ENCODE measurements around the gene INTS11.

INTS11 gene

GRCh38 chr1:1342584-1343115 is 18.2 kb upstream of the INTS11 start:
- DNase-seq: no peak

GRCh38 chr1:1342061-1342562 is 17.7 kb upstream of the INTS11 start:
- DNase-seq: no peak

DNA sequence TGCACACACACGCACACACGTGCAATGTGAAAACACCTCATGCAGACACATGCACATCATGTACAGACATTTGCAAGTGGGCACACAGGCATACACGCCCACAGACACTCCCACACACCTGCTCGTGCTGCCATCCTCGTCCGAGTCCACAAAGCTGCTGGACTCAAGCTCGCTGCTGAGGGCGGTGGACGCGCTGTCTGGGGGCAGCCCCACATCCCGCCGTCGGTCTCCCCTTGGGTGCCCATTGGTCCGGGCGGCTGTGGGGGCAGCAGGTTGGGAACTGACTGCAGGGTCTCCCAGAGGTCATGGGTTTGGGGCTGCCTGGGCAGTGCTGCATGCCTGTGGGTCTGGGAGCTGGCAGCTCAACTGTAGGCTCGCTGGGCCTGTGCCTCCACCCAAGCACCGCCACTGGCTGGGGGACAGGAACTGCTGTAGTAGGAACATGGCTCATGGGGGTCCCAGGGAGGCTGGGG is 17.1 kb upstream of the INTS11 start:
- no peak for DNase-seq

- no peak for DNase-seq
Measured at GRCh38 chr1:1340791-1341548, 16.5 kb upstream of the INTS11 start.

DNA sequence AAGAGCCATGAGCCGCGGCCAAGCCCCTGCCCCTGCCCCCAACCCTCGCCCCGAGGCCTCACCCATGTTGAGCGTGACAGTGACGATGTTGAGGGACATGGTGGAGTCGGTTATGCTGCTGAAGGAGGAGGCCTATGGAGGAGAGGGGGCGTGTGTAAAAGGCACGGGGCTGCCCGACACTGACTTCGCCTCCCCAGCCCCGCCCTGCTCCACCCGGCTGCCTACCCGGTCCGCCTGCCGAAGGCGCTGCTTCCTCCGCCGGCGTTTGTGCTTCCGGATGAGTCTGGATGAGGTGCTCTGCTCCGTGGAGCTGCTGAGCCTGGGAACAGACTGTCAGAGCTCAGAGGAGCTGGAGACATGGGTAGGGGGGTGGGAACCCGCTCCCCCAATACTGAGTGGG is 15.7 kb upstream of the INTS11 start:
- DNase-seq: no peak

GRCh38 chr1:1338278-1338677 is 13.8 kb upstream of the INTS11 start:
- no peak for DNase-seq

GRCh38 chr1:1337793-1338147 is 13.3 kb upstream of the INTS11 start:
- peak; percentile 30 for DNase-seq

- no peak for DNase-seq
Measured at GRCh38 chr1:1336931-1337792, 12.7 kb upstream of the INTS11 start.

GRCh38 chr1:1336446-1336845 is 12.0 kb upstream of the INTS11 start:
- DNase-seq: no peak

DNA sequence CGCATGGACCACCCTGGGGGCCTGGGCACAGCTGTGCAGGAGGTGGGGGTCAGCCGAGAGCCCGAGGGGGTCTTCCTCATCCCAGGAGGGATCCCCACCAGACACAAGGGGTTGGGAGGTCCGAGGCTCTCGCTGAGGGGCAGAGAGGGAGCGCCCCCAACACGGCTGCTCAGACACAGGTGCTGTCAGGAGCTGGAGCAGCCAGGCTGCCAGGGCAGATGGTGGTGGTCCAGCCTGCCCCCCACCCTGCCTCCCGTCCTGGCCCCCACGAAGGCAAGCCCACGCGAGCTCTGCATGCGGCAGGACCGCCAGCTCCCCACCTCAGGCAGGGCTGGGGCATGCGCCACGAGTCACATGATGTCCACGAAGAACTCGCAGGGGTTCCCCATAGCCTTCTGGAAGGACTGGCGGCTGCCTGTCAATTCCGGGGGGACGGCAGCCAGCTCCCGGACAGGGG is 11.4 kb upstream of the INTS11 start:
- no peak for DNase-seq

DNA sequence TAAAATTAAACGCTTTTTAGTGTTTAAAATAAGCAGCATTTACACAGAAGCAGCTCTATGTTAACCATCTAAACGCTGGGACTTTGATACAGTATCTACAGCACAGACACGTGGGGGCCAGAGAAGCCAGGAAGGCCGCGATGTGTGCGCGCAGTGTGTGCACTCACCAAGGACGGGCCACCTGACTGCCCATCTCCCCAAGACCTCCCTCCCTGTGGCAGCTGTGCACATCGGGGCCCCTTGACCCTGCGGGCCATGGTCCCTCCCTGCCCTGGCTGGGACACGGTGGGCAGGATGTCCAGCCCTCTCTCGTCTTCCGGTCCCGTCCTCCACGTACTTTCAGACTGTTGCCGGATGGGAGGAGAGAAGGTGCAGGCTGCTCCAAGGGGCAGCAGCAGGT is 10.8 kb upstream of the INTS11 start:
- DNase-seq: no peak

DNA sequence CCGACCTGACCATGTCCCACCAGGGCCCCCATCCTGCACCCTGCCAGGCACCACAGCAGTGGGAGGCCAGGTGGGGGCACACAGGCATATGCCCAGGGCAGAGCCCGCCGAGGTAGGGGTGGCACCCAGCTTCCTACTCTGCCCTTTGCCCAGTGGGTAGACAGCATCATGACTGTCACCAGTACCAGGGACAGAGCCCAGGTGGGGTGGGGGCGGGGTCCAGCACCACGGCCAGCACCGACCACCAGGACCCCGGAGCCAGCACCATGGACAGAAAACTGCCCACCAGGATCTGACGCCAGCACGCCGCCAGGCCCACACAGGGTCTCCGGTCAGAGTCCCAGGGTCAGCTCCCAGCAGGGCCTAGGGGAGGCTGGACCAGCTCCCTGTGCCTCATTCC is 10.4 kb upstream of the INTS11 start:
- no peak for DNase-seq

- no peak for DNase-seq
Measured at GRCh38 chr1:1333551-1334241, 9.2 kb upstream of the INTS11 start.

DNA sequence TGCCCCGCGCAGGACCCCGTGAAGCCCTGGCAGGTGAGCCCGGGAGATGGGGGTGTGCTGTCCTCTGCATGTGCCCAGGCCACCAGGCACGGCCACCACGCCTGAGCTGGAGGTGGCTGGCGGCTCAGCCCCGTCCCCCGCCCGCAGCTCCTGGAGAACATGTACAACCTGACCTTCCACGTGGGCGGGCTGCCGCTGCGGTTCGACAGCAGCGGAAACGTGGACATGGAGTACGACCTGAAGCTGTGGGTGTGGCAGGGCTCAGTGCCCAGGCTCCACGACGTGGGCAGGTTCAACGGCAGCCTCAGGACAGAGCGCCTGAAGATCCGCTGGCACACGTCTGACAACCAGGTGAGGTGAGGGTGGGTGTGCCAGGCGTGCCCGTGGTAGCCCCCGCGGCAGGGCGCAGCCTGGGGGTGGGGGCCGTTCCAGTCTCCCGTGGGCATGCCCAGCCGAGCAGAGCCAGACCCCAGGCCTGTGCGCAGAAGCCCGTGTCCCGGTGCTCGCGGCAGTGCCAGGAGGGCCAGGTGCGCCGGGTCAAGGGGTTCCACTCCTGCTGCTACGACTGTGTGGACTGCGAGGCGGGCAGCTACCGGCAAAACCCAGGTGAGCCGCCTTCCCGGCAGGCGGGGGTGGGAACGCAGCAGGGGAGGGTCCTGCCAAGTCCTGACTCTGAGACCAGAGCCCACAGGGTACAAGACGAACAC is 8.5 kb upstream of the INTS11 start:
- DNase-seq: no peak

DNA sequence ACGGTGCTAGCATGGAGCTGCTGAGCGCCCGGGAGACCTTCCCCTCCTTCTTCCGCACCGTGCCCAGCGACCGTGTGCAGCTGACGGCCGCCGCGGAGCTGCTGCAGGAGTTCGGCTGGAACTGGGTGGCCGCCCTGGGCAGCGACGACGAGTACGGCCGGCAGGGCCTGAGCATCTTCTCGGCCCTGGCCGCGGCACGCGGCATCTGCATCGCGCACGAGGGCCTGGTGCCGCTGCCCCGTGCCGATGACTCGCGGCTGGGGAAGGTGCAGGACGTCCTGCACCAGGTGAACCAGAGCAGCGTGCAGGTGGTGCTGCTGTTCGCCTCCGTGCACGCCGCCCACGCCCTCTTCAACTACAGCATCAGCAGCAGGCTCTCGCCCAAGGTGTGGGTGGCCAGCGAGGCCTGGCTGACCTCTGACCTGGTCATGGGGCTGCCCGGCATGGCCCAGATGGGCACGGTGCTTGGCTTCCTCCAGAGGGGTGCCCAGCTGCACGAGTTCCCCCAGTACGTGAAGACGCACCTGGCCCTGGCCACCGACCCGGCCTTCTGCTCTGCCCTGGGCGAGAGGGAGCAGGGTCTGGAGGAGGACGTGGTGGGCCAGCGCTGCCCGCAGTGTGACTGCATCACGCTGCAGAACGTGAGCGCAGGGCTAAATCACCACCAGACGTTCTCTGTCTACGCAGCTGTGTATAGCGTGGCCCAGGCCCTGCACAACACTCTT is 7.7 kb upstream of the INTS11 start:
- DNase-seq: no peak

- DNase-seq: no peak
Measured at GRCh38 chr1:1331068-1331965, 6.9 kb upstream of the INTS11 start, which contains the start of gene TAS1R3. TSS of gene TAS1R3 (plus strand) at chr1:1331280. CDS start at chr1:1331346, 66 bp downstream.

GRCh38 chr1:1330366-1331067 is 6.1 kb upstream of the INTS11 start:
- DNase-seq: no peak

DNA sequence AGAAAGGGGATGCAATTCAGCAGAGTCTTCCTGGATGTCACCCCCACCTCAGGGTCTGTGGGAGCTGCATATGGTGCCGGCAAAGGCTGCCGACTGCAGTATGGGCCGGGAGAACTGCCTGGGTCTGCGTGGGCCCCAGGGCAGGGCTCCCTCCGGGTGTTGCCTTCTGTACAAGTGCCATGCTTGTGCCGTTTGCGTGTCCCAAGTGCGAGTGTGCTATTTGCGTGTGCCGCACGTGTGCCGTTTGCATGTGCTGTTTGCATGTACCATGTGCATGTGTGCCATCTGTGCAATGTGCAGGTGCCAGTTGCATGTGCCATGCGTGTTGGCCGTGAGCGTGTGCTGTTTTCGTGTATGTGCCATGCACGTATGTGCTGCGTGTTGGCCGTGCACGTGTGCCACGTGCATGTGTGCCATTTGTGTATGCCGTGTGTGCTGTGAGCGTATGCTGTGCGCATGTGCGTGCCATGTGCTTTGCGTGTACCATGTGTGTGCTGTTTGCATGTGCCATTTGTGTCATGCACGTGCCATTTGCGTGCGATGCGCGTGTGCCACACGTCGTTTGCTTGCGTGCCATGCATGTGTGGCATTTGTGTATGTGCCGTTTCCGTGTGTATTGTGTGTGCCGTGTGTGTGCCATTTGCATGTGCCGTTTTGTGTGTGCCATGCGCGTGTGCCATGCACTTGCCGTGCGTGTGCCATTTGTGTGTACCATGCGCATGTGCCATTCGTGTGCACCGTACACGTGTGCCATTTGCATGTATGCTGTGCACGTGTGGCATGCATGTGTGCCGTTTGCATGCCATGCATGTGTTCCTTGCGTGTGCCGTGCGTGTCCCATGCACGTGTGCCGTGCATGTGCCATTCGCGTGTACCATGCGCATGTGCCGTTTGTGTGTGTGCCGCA is 5.1 kb upstream of the INTS11 start:
- no peak for DNase-seq

GRCh38 chr1:1328254-1328653 is 3.8 kb upstream of the INTS11 start:
- DNase-seq: no peak

Data from CD4-positive, alpha-beta T cell treated with Interleukin-21 for 1 hour (primary cell).